Gastrocnemius medialis (tissue), 4 donors: ENCODE results near the gene PTCH2.

Experiments used
- CTCF ChIP-seq, 5 experiments: fragments of 450-650 bp in 3 of 5; fragments of 200-600 bp in 2 of 5; sonication (generic) in 2 of 5; IDR thresholded peaks in 4 of 5; conservative IDR thresholded peaks in 1 of 5; 1 replicate in 4 of 5; 2 replicates in 1 of 5; pipeline ENCODE4 v1.5.1; 2016 to 2019; ENCODE audit warnings: antibody characterized with exemption in 5 of 5, mild to moderate bottlenecking in 3 of 5, moderate library complexity in 3 of 5
- POLR2A ChIP-seq, 2 donors: fragments of 450-650 bp; IDR thresholded peaks; one replicate each; pipeline ENCODE4 v1.6.1; 2017; ENCODE audit warnings: antibody characterized with exemption in 2 of 2, mild to moderate bottlenecking in 2 of 2, moderate library complexity in 2 of 2

DNA sequence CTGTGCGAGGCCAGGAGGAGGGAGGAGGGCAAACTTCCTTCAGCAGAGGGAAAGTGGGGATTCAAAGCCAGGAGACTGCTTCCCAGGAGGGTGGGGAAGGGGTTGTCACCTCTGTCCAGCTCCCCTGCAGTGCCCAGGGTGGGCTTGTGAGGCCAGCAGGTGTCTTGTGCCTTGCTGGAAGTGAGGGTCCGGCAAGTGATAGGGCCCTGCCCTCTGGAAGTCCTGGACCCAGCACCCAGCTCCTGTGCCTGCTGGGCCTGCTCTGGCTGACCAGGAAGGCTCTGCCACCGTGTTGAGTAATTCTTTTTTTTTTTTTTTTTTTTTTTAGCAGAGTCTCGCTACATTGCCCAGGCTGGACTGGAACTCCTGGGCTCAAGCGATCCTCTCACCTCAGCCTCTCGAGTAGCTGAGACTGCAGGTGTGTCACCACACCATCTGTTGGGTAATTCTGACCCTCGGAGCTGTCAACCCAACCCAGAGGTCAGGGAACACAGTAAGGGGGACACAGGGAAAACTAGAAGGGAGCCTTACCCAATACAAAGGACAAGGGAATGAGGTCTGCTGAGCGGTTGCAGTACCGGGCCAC, 56.1 kb downstream of the PTCH2 start:
- TF ChIP-seq CTCF (IDR thresholded peaks at IDR 0.05 in 4 of 5, conservative IDR thresholded peaks at IDR 0.05 in 1 of 5) (no peak), POLR2A (IDR thresholded peaks at IDR 0.05) (no peak)
